ENCODE results near the gene ABCC1.

ABCC1 gene

GRCh38 chr16:16006650-16007049 lies 57.2 kb downstream of the ABCC1 start:
- ChIA-PET POLR2A (no interaction called here), CTCF (no interaction called here)
- no peaks in the 10 kb centered on the region for H3K9me3 ChIP-seq (ENCODE audit: control insufficient read depth, insufficient read depth, low read depth, low read length)
- TF ChIP-seq KLF7 (tag by site-specific recombination; IDR thresholded peaks at IDR 0.05; ENCODE audit: borderline replicate concordance): no peak
- no peak for TF ChIP-seq ZNF155 (tag by site-specific recombination; IDR thresholded peaks at IDR 0.05)
- no peak for TF ChIP-seq ZNF521 (tag by site-specific recombination; IDR thresholded peaks at IDR 0.05)
- no peak for TF ChIP-seq ZNF140 (tag by site-specific recombination; IDR thresholded peaks at IDR 0.05)
- no peak for TF ChIP-seq MZF1 (tag by site-specific recombination; IDR thresholded peaks at IDR 0.05; ENCODE audit: borderline replicate concordance)
- no peak for TF ChIP-seq BCL11A (tag by site-specific recombination; IDR thresholded peaks at IDR 0.05; ENCODE audit: low read depth)
- no peak for TF ChIP-seq HOXC10 (CRISPR knock-in tag; IDR thresholded peaks at IDR 0.05)
- TF ChIP-seq ZNF174 (tag by site-specific recombination; IDR thresholded peaks at IDR 0.05): no peak
- TF ChIP-seq GFI1B (tag by site-specific recombination; IDR thresholded peaks at IDR 0.05): no peak
- TF ChIP-seq GLI4 (tag by site-specific recombination; IDR thresholded peaks at IDR 0.05): no peak
- TF ChIP-seq ZNF341 (tag by site-specific recombination; IDR thresholded peaks at IDR 0.05; ENCODE audit: low read depth): no peak
- no peak for TF ChIP-seq ZNF10 (tag by site-specific recombination; IDR thresholded peaks at IDR 0.05)
- no peak for TF ChIP-seq PBX3 (CRISPR knock-in tag; IDR thresholded peaks at IDR 0.05)
- no peak for TF ChIP-seq ZNF280D (tag by site-specific recombination; IDR thresholded peaks at IDR 0.05)
- TF ChIP-seq ZSCAN5A (tag by site-specific recombination; IDR thresholded peaks at IDR 0.05): no peak
- TF ChIP-seq ZNF555 (tag by site-specific recombination; conservative IDR thresholded peaks at IDR 0.05): no peak
- no peak; the same call in 1 of the 2 replicates for TF ChIP-seq ZNF513 (tag by site-specific recombination; IDR thresholded peaks at IDR 0.05)
- TF ChIP-seq ZIC2 (tag by site-specific recombination; IDR thresholded peaks at IDR 0.05): no peak
- H3K4me1 ChIP-seq (ENCODE audit: control insufficient read depth, insufficient read depth, low read length): no peaks in the 10 kb centered on the region
- H3K27ac ChIP-seq (ENCODE audit: extremely low read depth, low read depth, low read length): no peak overlapping the region
- peaks cover 3 to 17% of the 10 kb centered on the region in 2 experiments; a peak in 2 of 3 replicates for H3K36me3 ChIP-seq (ENCODE audit: control insufficient read depth in 2 of 2, insufficient read depth in 1 of 2, low read length in 2 of 2)
- H3K4me3 ChIP-seq (ENCODE audit: low read depth, low read length): no peak overlapping the region

- no peak overlapping the region for H3K4me3 ChIP-seq (ENCODE audit: low read depth, low read length)
- CTCF ChIA-PET: interaction anchor here (1.2 kb wide), 1 partner anchor 11 kb away, joined by 4 read pairs; no protein-coding TSS in a partner anchor
- TF ChIP-seq ZNF426 (tag by site-specific recombination; IDR thresholded peaks at IDR 0.05) (no peak), ZNF280D (tag by site-specific recombination; IDR thresholded peaks at IDR 0.05) (no peak), SETDB1 (IDR thresholded peaks at IDR 0.05; ENCODE audit: insufficient read length, low read length) (no peak), ZNF121 (tag by site-specific recombination; IDR thresholded peaks at IDR 0.05) (no peak), ZNF76 (tag by site-specific recombination; IDR thresholded peaks at IDR 0.05; ENCODE audit: borderline replicate concordance, low read depth) (no peak), ZNF132 (tag by site-specific recombination; IDR thresholded peaks at IDR 0.05; ENCODE audit: borderline replicate concordance) (no peak), ZNF404 (tag by site-specific recombination; IDR thresholded peaks at IDR 0.05) (no peak)
Measured at GRCh38 chr16:16007743-16008111, 58.3 kb downstream of the ABCC1 start.

More at GRCh38 chr16:16007743-16008111, 58.3 kb downstream of the ABCC1 start:
- Histone ChIP-seq H3K36me3 (ENCODE audit: control insufficient read depth in 2 of 2, insufficient read depth in 1 of 2, low read length in 2 of 2) (peaks cover 3 to 22% of the 10 kb centered on the region in 2 experiments; a peak in 2 of 3 replicates), H3K27ac (ENCODE audit: extremely low read depth, low read depth, low read length) (no peak overlapping the region), H3K4me1 (ENCODE audit: control insufficient read depth, insufficient read depth, low read length) (no peaks in the 10 kb centered on the region), H3K9me3 (ENCODE audit: control insufficient read depth, insufficient read depth, low read depth, low read length) (no peaks in the 10 kb centered on the region)
- POLR2A ChIA-PET: no interaction called here
